GM12874 (cell line): ENCODE results near the gene CDO1.

Experiments
- TF ChIP-seq, protein P1 (sequence below): IDR thresholded peaks from 2 replicates; pipeline ENCODE4 v1.5.1; 2011; ENCODE audit warnings: low read depth, mild to moderate bottlenecking, control low read depth, low read length, moderate library complexity; ENCODE audit not compliant: insufficient read depth

The CDO1 gene

DNA sequence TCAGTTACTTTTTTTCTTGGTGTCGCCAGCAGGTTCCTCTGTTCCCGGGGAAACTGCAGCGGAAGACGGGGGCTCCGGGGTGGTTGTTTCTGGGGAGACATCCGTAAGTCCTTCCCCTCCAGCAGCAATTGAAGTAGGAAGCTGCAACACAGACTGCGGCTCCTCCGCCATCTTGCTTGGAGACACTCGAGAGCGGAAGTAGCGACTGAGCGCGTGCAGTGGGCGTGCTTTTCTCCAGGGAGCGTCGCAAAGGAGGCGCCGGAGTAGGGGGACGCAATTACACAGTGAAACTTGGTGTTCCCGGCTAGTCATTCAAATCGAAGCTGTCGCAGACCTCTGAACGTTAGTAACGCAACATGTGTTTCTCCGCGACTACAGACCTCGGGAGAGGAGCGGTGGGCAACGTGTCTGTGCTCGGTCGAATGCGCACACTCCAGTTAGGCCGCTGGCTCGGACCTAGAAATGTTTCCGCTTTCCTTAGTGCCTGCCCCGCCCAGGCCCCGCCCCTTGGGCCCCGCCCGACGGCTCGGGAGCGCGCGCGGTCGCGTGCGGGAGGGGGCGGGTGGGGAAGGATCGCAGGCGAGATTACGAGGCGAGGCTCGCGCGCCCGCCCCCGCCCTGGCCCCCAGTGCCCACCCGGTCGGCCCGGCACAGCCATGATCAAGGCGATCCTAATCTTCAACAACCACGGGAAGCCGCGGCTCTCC is 25.1 kb upstream of the CDO1 start, which contains the start of the genes AP3S1 and ATG12:
TSS of gene AP3S1 (plus strand) at position 554 of the 707 bp plus-strand sequence. CDS start at position 657, 103 bp downstream.
TSS of gene ATG12 (minus strand) at position 184 of the 707 bp plus-strand sequence. CDS start at position 171, 13 bp downstream.
- TF ChIP-seq, protein P1, sequence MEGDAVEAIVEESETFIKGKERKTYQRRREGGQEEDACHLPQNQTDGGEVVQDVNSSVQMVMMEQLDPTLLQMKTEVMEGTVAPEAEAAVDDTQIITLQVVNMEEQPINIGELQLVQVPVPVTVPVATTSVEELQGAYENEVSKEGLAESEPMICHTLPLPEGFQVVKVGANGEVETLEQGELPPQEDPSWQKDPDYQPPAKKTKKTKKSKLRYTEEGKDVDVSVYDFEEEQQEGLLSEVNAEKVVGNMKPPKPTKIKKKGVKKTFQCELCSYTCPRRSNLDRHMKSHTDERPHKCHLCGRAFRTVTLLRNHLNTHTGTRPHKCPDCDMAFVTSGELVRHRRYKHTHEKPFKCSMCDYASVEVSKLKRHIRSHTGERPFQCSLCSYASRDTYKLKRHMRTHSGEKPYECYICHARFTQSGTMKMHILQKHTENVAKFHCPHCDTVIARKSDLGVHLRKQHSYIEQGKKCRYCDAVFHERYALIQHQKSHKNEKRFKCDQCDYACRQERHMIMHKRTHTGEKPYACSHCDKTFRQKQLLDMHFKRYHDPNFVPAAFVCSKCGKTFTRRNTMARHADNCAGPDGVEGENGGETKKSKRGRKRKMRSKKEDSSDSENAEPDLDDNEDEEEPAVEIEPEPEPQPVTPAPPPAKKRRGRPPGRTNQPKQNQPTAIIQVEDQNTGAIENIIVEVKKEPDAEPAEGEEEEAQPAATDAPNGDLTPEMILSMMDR: no peak

DNA sequence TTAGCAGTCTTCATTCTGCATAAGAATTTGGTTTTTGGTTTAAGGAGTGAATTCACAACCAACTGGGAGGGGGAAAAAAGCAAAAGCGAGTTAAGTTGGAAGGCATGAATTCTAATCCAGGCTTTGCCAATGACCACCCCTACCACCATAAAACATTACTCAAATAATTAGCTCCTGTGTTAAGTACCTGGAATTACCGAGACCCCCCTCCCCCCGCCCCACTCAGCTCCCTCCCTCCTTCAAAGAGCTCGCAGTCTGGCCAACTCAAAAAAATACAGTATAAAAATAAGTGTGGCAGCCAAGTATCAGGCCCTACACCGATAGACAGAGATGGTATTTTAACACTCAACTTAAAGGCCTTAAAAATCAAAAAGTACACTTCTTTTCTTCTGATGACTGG is 24.4 kb upstream of the CDO1 start:
- TF ChIP-seq, protein P1: no peak

DNA sequence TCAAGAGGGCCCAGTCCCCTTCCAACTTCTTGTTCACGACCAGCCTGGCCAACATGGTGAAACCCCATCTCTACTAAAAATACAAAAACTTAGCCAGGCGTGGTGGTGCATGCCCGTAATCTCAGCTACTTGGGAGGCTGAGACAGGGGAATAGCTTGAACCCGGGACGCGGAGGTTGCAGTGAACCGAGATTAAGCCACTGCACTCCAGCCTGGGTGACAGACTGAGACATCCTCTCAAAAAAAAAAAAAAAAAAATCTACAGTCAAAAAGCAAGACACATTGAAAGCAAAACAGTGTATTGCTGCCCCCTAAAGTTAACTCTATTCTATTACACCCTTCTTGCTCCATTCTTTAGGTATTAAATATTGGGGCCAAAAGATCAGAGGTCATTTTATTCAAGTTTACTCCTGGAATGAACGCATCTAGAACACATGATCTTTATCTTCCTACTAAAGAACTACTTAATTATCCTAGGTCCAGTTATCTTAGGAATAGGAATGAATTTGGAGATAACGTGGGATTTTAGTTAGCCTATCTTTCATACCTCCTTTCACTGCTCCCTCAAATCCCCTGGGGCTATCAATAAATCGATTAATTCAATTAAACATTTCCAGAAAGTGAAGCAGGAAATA is 22.5 kb upstream of the CDO1 start:
- TF ChIP-seq, protein P1: peak; percentile 28; the same call in 1 of the 2 replicates

DNA sequence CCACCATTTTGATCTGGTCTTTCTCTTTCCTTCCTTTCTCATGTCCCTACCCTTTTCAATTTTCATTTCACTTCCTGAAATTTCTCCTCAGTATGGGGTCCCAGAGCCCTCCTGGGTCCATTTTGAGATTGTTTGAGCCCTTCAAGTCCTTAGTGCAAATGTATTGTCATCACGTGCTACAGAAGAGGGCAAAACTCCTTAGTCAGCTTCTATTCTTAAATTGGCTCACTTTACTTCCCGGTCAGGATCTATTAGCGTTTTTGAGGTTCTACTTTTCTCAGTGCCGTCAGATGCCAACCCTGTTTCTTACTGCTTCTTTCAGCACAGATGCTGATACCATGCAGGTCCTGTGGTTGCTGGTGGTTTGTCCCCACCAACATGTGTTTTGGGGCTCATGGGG is 19.0 kb upstream of the CDO1 start:
- TF ChIP-seq, protein P1: no peak

DNA sequence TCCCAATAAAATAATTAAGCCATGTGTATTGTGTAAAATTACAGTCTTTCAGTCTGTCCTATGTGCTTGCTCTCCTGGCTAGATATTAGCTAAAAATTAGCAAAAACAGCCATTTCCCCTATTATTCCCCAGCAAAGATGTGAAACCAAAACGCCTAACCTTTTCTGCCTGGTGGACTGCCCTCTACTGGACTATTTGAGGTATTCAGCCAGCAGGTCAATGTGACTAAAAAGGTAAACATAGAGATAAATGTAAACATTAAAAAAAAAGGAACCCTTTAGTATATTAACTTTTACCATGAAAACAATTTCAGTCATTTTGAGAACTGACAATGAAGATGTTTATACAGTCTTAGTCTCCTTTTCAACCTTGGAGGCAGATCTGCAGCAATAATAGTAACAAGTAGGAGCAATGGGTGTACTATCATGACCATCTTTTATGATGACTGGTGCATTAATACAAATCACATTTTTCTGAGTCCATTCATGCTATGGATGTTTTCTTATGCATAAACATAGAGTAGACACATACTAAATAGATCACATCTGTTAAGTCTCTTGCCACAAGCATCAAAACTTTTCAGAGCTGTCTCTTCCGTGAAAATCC is 14.8 kb upstream of the CDO1 start:
- TF ChIP-seq, protein P1: peak; percentile 56; the same call in 1 of the 2 replicates

DNA sequence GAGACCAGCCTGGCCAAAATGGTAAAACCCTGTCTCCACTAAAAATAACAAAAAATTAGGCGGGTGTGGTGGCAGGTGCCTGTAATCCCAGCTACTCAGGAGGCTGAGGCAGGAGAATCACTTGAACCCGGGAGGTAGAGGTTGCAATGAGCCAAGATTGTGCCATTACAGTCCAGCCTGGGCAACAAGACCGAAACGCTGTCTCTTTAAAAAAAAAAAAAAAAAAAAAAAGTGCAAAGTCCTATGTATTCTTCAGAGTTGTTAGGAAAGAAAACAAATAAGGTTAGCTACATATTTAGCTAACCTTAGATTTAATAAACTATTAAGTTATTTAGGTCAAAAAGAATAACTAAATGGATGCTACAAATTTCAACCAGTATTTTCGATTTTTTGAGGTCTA is 13.5 kb upstream of the CDO1 start:
- TF ChIP-seq, protein P1: no peak

DNA sequence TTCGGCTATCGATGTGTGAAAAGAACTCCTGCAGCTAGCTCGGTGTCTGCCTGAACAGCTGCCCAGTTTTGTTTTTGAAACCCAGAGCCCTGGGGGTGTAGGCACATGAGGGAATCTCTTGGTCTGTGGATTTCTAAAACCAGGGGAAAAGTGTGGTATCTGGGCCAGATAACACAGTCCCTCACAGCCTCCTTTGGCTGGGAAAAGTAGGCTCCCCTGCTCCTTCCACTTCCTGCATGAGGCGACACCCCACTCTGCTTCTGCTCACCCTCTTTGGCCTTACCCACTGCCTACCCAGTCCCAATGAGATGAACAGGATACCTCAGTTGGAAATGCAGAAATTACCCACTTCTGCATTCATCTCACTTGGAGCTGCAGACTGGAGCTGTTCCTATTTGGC is 9.5 kb upstream of the CDO1 start:
- TF ChIP-seq, protein P1: no peak
